HG03108 (cell line): ENCODE results near the gene TCTN1.
"Not testable (repeated sequence)": the region's sequence is repeated elsewhere in the genome, so short reads cannot be mapped to it uniquely, and the experiment has no call there.

Experiments used
- ATAC-seq: cut with Tn5 transposase; IDR thresholded peaks from one replicate; pipeline ENCODE4 v1.9.1; 2021; ENCODE audit warnings: moderate library complexity; ENCODE audit not compliant: unreplicated experiment

Gene TCTN1

DNA sequence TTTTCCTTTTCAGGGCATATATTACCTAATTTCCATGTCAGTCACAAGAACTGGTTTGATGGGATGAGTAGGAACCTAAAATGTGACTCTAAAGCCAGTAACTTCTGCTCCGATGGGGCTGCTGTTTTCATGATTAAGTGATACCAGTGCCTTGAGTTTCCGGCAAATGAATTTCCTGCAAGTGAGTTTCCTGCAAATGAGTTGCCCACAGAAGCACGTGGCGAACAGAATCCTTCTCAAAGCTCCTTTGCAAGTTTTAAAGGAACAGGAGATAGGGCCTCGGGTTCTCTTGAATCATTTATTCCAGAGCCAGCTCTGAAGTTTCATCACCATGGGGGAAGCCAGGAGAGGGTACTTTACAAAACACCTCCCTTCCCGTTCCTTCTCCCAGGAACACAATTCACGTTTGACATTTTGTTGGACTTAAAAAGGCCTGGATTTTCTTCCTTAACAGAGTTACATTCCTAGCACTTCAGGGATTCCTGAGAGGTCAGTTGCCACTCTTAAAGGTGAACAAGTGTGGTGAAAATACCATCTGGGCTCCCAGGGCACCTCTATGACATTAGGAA lies 28.6 kb upstream of the TCTN1 start:
- no peak for ATAC-seq

GRCh38 chr12:110587102-110587501 lies 26.8 kb upstream of the TCTN1 start:
- not testable (repeated sequence) for ATAC-seq

DNA sequence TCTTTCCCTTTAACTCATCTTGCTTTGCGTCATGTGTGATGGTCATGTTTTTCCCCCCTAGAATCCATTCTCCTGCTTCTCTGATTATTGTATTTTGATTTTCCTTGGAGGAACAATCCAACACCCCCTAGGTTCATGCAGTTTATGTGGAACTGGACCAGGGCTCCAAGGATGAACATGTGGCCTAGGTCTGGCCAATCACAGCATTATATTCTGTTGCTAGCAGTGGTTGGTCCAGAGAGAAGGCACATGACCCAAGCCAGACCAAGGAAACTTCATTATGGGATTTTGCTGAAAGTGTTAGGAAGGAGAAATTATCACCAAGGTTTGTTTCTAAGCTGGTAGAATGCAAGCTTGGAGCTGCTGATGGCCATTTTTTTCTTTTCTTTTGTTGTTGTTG lies 23.9 kb upstream of the TCTN1 start:
- ATAC-seq, result no peak

- ATAC-seq, result peak; percentile 87
Observed at GRCh38 chr12:110590806-110591326, 23.1 kb upstream of the TCTN1 start.

DNA sequence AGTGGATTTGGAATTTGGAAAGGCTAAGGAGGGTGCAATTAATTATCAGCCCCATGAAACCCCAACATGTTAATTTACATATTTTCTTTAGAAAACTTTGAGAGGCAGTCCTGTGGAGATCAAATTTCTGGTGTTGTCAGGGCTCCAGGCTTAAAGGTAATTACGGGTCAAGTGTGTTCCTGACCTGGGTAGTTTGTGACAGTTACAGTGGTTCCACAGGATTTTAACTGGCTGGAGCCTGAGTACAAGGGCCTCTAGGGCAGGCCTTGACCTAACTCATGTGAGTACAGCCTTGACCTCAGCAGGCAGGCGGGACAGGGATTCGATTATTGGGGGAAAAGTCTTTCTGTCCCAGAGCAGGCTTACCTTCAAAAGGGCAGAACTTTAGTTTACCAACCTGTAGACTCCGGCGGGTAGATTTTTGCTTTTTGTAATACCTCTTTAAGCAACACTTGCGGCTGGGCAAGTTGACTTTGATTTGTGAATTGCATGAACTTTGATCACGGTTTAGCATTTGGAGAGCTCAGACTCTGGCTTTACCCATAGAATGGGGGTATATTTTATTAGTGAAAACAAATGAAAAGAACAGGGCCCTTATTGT lies 22.4 kb upstream of the TCTN1 start:
- ATAC-seq, result no peak

- no peak for ATAC-seq
Observed at GRCh38 chr12:110592078-110592477, 21.9 kb upstream of the TCTN1 start.

DNA sequence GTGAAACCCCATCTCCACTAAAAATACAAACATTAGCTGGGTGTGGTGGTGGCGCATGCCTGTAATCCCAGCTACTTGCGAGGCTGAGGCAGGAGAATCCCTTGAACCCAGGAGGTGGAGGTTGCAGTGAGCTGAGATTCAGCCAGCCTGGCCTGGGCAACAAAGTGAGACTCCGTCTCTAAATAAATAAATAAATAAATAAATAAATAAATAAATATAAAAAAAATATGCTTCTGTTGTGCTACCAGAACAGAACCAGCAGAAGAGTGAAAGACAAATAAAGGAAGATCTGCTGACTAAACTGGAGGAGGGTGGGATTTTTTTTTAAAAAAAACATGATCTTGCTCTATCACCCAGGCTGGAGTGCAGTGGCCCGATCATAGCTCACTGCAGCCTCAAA lies 21.0 kb upstream of the TCTN1 start:
- ATAC-seq, result not testable (repeated sequence)

DNA sequence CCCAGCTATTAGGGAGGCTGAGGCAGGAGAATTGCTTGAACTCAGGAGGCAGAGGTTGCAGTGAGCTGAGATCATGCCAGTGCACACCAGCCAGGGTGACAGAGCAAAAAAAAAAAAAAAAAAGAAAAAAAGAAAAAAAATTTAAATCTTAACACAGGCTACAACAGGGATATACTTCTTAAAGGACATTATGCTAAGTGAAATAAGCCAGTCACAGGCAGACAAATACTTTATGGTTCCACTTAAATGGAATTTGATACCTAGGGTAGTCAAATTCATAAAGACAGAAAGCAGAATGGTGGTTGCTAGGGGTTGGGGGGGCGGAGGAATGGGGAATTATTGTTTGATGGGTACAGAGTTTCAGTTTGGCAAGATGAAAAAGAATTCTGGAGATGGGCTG lies 16.0 kb upstream of the TCTN1 start:
- no peak for ATAC-seq

DNA sequence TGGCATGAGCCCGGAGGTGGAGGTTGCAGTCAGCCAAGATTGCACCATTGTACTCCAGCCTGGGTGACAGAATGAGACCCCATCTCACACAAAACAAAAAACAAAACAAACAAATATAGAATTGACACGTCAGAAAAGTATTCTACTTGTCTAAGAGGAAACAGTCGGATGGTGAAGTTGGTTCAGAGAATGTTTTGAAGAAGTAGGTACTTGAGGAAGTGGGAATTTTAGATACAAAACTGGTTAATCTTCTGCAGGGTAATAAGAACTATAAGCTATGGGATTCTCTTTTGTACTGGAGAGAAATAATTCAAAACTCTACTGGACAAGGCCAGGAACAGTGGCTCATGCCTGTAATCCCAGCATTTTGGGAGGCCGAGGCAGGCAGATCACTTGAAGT lies 14.6 kb upstream of the TCTN1 start:
- no peak for ATAC-seq

DNA sequence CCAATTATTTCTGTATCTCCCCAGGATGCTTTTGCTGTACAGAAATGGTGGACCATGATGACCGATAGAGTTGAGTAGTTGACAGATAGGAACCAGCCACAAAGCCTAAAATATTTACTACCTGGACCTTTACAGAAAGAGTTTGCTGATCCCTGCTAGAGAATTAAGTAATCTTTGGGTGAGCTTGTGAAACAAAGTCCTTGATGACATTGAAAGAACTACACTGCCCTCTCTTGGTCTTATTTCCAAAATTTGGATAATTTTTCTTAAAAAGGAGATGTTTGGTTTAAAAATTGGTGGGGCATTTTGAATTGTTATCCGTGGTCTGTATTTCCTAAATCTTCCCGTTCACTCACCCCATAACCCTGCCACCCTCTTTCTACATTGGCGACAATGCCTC lies 13.7 kb upstream of the TCTN1 start:
- no peak for ATAC-seq

- ATAC-seq, result not testable (repeated sequence)
Observed at GRCh38 chr12:110602085-110602814, 11.7 kb upstream of the TCTN1 start.

GRCh38 chr12:110606253-110606611 lies 7.7 kb upstream of the TCTN1 start:
- no peak for ATAC-seq

GRCh38 chr12:110613071-110613770 lies 708 bp upstream of the TCTN1 start:
- no peak for ATAC-seq

- ATAC-seq, result no peak
Observed at GRCh38 chr12:110615171-110615570, 1.2 kb downstream of the TCTN1 start.

DNA sequence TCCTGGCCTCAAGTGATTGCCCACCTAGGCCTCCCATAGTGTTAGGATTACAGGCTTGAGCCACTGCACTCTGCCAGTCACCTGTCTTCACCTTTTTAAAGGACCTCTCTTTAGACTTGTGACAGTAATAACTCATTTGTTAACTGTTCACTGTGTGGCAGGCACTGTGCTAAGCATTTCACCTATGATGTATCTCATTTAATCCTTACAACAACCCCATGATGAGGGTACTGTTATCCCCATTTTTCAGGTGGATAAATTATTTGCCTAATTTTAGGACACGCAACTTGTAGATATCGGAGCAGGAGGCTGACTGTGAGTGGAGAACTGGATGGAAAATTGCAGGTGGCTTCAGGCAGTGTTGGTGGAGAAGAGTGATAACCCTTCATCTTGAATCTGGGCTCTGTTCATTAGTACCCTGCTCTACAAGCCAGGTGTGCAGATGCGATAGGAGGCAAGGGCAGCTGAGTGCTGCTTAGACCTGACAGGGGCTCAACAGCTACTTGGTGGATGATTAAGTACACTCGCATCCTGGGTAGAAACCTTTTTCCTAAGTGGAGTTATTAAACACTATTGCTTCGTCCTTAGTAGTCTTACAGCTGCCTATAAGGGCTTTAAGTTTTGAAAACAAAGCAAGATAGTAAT lies 2.7 kb downstream of the TCTN1 start:
- ATAC-seq, result no peak

- ATAC-seq, result peak; percentile 53
Observed at GRCh38 chr12:110619534-110619953, 5.6 kb downstream of the TCTN1 start.

DNA sequence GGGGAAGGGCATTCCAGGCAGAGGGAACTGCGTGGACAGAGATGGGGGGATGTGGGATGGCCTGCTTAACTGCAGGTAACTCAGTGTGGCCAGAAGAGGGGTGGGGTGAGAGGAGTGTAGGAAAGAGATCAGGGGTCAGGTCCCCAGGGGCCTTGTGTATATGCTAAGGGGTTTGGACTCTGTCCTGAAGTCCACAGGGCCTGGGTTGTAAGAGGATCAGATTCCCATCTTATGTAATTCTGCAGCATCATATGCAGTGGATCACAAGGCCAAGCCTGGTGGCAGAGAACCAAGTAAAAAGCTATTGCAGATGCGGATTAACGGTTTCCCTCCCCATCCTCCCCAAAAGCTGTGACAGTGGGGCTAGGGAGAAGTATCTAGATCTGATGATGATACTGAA lies 8.7 kb downstream of the TCTN1 start:
- no peak for ATAC-seq

DNA sequence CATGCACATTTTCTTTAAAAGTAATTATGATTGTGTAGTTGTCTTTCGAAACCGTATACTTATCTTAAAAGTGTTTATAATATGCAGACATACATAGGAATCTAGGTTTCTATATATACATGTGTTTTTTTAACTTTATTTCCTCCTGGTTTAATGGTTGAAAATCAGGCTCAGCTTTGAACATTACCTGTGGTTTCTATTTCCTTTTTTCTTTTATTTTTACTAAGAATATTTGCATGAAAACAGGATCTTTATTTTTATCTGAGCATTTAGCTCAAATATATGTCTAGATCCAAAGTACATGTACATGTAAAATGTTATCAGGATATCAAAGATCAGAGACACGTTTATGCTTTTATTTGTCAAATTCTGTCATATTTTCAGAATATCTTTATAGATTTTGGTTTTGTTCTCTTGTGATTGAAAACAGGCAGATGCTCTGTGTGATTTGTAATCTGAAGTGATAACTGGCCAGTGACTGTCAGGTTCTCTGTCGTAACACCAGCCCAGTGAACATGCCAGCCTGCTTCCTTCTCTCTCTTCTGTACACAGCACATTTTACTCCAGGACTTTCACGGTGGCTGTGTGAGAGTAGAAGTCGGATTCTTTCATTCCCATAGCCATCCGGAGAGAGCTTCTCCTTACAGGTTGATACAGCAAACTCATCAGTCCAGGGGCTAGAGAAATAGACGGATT lies 13.7 kb downstream of the TCTN1 start:
- no peak for ATAC-seq

DNA sequence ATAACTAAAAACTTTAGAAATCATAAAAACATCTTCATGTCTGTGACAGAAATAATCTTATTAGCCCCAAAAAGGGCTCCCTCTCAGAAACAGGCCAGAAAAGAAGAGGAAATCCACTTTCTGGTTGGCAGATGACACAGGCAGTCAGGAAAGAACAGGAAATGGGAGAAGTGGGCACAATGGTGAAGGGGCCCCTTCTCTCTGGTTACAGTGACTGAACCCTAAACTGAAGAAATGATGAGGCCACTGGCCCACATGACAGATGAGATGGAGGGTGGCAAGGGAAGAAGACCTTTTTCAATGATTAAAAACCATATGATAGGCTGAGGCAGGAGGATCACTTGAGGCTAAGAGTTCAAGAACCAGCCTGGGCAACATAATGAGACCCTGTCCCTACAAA lies 21.1 kb downstream of the TCTN1 start:
- no peak for ATAC-seq

DNA sequence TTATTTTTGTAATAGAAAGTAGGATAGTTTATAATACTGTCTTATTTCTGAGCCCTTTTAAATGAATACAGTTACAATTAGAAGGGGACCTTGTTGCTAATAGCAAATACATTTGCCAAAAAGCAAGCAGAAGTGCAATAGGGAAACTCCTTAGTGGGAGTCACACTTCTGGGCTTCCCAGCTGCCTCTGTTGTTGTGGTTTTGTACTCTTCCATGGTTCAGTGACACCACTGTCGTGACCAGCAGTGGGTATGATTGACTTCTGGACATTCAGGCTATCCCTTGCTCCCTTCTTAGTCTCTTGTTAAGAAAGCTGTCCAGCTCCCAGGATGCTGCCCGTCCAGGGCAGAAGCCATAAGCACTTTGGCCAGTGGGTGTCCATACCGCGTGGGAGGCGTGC lies 22.6 kb downstream of the TCTN1 start:
- ATAC-seq, result no peak
